Neutrophil (primary cell): Measurements from ENCODE around the gene ARHGEF7.

ENCODE experiments used
- H3K27ac ChIP-seq: fragments of 200-600 bp; sonication (generic); 2 replicates; pipeline ENCODE4 v1.5.1; 2016; ENCODE audit warnings: mild to moderate bottlenecking, moderate library complexity
- H3K27me3 ChIP-seq: fragments of 200-600 bp; sonication (generic); 2 replicates; pipeline ENCODE4 v1.6.0; 2016; ENCODE audit warnings: mild to moderate bottlenecking
- H3K36me3 ChIP-seq: fragments of 200-600 bp; sonication (generic); 2 replicates; pipeline ENCODE4 v1.5.1; 2017
- H3K4me1 ChIP-seq, 2 experiments: fragments of 200-600 bp in 1 of 2; sonication (generic) in 1 of 2; 1 replicate in 1 of 2; 2 replicates in 1 of 2; pipeline versions ENCODE4 v1.5.1 to v1.6.1; 2013 to 2016; ENCODE audit warnings: low read depth in 1 of 2, low read length in 1 of 2, mild to moderate bottlenecking in 1 of 2, moderate library complexity in 1 of 2; ENCODE audit not compliant: control insufficient read depth in 1 of 2, insufficient read depth in 1 of 2
- H3K4me3 ChIP-seq, 2 experiments: fragments of 200-600 bp in 1 of 2; sonication (generic) in 1 of 2; 1 replicate in 1 of 2; 2 replicates in 1 of 2; pipeline ENCODE4 v1.5.1; 2013 to 2016; ENCODE audit warnings: low read depth in 1 of 2, low read length in 1 of 2, mild to moderate bottlenecking in 1 of 2, moderate library complexity in 1 of 2
- H3K9me3 ChIP-seq: fragments of 200-600 bp; sonication (generic); 2 replicates; pipeline ENCODE4 v1.5.1; 2016
- CTCF ChIP-seq: fragments of 200-600 bp; sonication (generic); IDR thresholded peaks from 2 replicates; pipeline ENCODE4 v1.5.1; 2016; ENCODE audit warnings: antibody characterized with exemption

Gene ARHGEF7

DNA sequence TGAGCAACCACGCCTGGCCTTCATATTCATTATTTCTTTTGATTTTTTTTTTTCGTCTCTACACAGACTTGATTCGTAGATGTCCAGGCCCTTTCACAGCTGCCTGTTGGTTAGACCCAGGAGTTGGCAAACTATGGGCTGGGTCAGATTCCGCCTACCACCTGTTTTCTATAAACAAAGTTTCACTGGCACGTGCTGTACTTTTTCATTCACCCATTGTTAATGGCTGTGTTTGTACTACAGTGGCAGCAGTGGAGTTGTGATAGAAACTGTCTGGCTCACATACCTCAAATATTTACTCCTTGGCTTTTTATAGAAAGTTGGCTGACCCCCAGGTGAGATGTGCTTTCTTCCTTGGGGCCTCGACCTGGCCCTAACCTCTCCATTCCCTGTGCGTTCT is 132.4 kb downstream of the ARHGEF7 start:
- no peaks in the 10 kb centered on the region for H3K4me1 ChIP-seq

GRCh38 chr13:111248822-111249221 is 133.7 kb downstream of the ARHGEF7 start:
- no peaks in the 10 kb centered on the region for H3K27me3 ChIP-seq
- TF ChIP-seq CTCF: no peak
- no peak overlapping the region for H3K27ac ChIP-seq
- no peaks in the 10 kb centered on the region for H3K9me3 ChIP-seq
- H3K36me3 ChIP-seq: peaks cover 69% of the 10 kb centered on the region
- H3K4me3 ChIP-seq: no peak overlapping the region
- H3K4me1 ChIP-seq: no peaks in the 10 kb centered on the region

More for the DNA sequence above, 132.4 kb downstream of the ARHGEF7 start:
- Histone ChIP-seq H3K27ac (no peak overlapping the region), H3K36me3 (peaks cover 63% of the 10 kb centered on the region), H3K27me3 (no peaks in the 10 kb centered on the region), H3K4me3 (no peak overlapping the region), H3K9me3 (no peaks in the 10 kb centered on the region)
- no peak for TF ChIP-seq CTCF

- Histone ChIP-seq H3K36me3 (peaks cover 64% of the 10 kb centered on the region), H3K9me3 (no peaks in the 10 kb centered on the region), H3K27ac (no peak overlapping the region), H3K27me3 (no peaks in the 10 kb centered on the region), H3K4me1 (no peaks in the 10 kb centered on the region), H3K4me3 (no peak overlapping the region)
- TF ChIP-seq CTCF: no peak
Measured at GRCh38 chr13:111249637-111250360, 134.7 kb downstream of the ARHGEF7 start.

DNA sequence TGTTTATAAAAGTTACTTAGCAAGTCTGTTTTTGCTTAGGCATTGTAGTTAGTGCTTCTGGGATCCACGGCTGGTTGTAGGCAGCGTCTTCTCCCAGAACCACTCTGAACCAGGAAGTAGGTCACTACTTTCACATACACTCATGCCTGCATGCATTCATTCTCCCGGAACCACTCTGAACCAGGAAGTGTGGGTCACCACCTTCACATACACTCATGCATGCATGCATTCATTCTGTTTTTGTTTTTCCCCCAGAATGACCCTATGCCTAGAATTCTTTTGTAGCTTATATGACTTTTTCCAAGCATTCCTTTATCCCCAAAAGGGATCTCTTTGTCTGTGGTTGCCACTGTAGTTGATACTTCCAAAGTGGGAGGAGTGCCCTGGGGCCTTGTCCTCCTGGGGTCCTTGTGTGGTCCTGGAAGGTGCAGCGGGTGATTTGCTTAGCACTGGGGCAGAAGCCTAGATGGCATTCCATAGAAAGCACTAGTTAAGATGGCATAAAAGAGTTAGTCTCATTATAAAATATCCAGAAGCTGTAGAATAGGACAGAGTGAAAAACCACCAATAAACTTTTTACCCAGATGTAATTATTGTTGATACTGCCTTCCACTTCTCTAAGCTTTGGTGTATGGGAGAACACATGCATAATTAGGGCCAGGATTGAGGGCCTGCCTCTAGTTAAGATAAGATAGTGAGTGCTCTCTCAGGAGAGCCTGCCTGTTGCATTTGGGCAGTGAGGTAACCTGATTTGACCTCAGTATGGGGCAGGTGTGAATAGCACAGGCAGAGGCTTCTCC is 136.7 kb downstream of the ARHGEF7 start:
- TF ChIP-seq CTCF: no peak
- Histone ChIP-seq H3K36me3 (peaks cover 47% of the 10 kb centered on the region), H3K27ac (no peak overlapping the region), H3K9me3 (no peaks in the 10 kb centered on the region), H3K4me3 (no peak overlapping the region), H3K27me3 (no peaks in the 10 kb centered on the region), H3K4me1 (no peaks in the 10 kb centered on the region)

- Histone ChIP-seq H3K36me3 (peaks cover 47% of the 10 kb centered on the region), H3K27me3 (no peaks in the 10 kb centered on the region), H3K4me3 (no peak overlapping the region), H3K27ac (no peak overlapping the region), H3K9me3 (no peaks in the 10 kb centered on the region), H3K4me1 (no peaks in the 10 kb centered on the region)
- no peak for TF ChIP-seq CTCF
Measured at GRCh38 chr13:111252446-111253364, 137.6 kb downstream of the ARHGEF7 start.
